Activated T-helper 17 cell treated with anti-CD3 and anti-CD28 coated beads, Interleukin-2, amount 50 U/mL, for 72 hours (primary cell): Measurements from ENCODE around the gene STX12. TPM values are rescaled to one million over a fixed set of nuclear protein-coding genes. Genes with fewer than 3 reads are reported as not detected.
A peak's percentile ranks its signal among the peaks of the same experiment; 100 is the strongest.
"Not testable (repeated sequence)": the region's sequence is repeated elsewhere in the genome, so short reads cannot be mapped to it uniquely, and the experiment has no call there.

Experiments
- ATAC-seq: fragments of 150-1000 bp; cut with Tn5 transposase; replicated peaks from 2 replicates; pipeline ENCODE4 v1.10.0; 2021; ENCODE audit warnings: mild to moderate bottlenecking, moderate library complexity
- H3K27ac Mint-ChIP-seq: one replicate; pipeline ENCODE4 v1.8.0; 2022; ENCODE audit warnings: mixed read lengths
- H3K27me3 Mint-ChIP-seq: one replicate; pipeline ENCODE4 v1.8.0; 2022; ENCODE audit warnings: mixed read lengths
- H3K36me3 Mint-ChIP-seq: one replicate; pipeline ENCODE4 v1.8.0; 2022; ENCODE audit warnings: low read depth, mild to moderate bottlenecking, mixed read lengths
- H3K4me1 Mint-ChIP-seq: one replicate; pipeline ENCODE4 v1.8.0; 2022; ENCODE audit warnings: mixed read lengths
- H3K4me3 Mint-ChIP-seq: one replicate; pipeline ENCODE4 v1.8.0; 2022; ENCODE audit warnings: mild to moderate bottlenecking, mixed read lengths
- H3K9me3 Mint-ChIP-seq: one replicate; pipeline ENCODE4 v1.8.0; 2022; ENCODE audit warnings: mixed read lengths
- total RNA-seq, 2 donors: library from RNA; stranded (reverse); gene quantifications; one replicate each; pipeline ENCODE4 v1.2.3, GENCODE V29; 2022

STX12 gene
- total RNA-seq, 2 donors from 2014 or later = 39.1 to 50.7 TPM

DNA sequence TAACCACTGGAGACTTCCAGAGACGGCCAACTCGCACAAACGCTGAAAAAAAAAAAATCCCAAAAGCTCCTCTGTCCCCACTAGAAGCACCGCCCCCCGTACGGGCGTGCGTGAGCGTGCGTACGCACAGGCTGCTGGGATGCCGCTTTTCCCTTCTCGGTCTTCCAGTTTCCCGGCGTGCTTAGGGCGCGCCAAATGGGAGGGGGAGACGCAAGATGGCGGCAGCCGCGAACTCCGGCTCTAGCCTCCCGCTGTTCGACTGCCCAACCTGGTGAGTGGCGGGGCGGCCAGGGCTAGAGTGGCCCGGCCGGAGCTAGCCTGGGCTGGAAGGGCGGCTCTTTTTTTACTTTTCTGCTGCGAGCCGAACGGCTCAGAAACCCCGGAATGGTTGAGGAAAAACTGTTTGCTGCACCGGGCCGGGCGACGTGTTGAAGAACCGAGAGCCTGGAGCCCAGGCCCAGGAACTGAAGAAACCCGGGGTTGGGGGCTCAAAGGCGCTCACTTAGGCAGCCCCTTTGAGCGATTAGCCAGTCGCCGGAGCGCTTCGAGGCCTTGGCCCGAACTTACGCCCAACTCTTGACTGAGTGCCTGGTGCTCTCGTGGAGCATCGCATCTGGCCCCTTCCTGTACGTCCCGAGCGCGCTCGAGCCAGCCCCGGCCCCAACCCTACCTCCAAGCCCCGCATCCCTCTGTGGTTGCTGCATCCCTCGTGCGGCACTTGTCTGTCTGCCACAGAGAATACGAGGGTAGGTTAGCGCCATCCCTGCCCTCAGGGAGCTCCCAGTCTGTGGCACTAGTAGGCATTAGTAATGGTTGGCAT, 57.8 kb downstream of the STX12 start, which contains the start of gene PPP1R8:
Gene PPP1R8, plus strand, starts transcription at position 162 of the 820 bp plus-strand sequence. Its CDS starts 54 bp downstream, at position 216.
- ATAC-seq = peak; percentile 99

DNA sequence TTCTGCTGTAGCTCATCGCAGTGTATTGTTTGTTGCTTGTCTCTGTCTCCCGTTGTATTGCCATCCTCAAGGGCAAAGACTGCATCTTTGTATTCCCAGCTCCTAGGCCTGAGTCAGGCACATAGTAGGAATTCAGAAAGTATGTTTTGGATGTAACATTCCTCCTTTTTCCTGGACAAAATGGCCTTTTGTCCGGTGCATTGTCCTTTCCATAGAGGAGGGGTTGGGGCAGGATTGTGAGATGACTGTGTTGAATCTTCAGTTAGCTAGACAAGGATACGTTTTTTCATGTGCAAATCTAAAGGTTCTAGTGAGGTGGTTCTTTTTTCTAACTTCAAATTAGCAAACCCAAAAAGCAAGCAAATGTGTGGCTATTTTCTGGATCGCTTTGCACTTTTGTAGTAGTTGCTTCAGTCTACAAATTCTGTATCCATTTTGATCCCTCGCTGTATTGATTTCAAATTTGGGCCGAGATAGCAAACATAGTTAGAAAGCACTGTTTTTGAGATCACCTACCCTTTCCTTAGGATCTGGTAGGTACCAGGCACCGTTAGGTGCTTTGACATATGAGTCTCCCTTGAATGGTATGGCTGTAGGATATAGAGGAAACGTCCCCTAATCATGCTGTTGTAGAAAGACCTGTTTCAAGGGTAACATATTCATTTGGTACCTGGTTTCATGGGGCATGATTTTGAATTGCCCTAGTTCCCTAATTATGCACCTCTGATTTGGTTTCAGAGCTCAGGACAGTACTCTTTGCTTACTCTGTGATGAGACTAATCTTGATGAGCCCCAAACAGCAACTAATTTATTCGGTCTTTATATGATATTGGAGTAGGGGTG, 58.8 kb downstream of the STX12 start:
- Mint-ChIP-seq H3K36me3 (peaks cover 60% of the 10 kb centered on the region), H3K27me3 (no peaks in the 10 kb centered on the region), H3K9me3 (no peaks in the 10 kb centered on the region), H3K27ac (peak overlapping the region; percentile 98), H3K4me3 (peak overlapping the region; percentile 95), H3K4me1 (peaks cover 15% of the 10 kb centered on the region)
- no peak for ATAC-seq

More for the DNA sequence above, 57.8 kb downstream of the STX12 start, which contains the start of gene PPP1R8:
- peaks cover 15% of the 10 kb centered on the region for H3K4me1 Mint-ChIP-seq
- peak within 1 kb of the TSS; percentile 95 for H3K4me3 Mint-ChIP-seq
- peaks cover 54% of the 10 kb centered on the region for H3K36me3 Mint-ChIP-seq
- H3K9me3 Mint-ChIP-seq = no peaks in the 10 kb centered on the region
- peak within 1 kb of the TSS; percentile 98 for H3K27ac Mint-ChIP-seq
- no peaks in the 10 kb centered on the region for H3K27me3 Mint-ChIP-seq

DNA sequence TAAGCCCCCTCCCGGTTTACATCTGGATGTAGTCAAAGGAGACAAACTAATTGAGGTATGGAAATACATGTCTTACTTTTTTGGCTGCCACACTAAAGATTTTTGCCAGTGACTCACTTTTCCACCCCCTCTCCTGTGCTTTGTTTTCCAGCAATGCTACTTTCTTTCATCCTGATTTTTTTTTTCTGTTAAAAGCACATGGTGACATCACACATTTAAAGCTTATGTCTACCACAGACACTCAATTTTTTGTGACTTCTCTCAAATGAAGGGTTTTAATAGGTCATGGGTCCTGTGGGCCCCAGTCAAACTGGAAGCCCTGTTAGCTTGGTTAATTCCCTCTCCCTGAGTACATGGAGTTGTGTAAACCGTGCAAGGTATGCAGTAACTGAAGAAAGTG, 59.7 kb downstream of the STX12 start:
- Mint-ChIP-seq H3K27me3 (no peaks in the 10 kb centered on the region), H3K36me3 (peaks cover 70% of the 10 kb centered on the region), H3K4me3 (peak overlapping the region; percentile 95), H3K4me1 (peaks cover 15% of the 10 kb centered on the region), H3K27ac (peak overlapping the region; percentile 98), H3K9me3 (no peaks in the 10 kb centered on the region)
- no peak for ATAC-seq

DNA sequence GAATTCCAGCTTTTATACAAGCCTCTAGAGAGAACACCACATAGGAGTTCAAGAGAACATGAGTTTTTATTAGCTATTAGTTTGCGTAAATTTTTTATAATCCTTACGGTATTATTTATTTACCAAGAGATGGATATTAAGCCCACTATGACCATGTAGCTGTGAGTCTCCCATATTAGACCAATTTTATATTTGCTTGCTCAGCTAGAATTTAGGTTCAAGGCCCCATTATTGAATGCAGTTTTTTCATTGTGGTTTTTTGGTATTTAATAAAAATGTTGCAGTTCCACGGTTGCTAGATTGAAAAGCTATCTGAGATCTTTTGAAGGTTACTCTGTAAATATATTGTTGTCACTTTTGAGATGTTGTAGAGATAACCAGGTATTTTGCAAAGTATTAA, 60.5 kb downstream of the STX12 start:
- no peaks in the 10 kb centered on the region for H3K27me3 Mint-ChIP-seq
- no peaks in the 10 kb centered on the region for H3K9me3 Mint-ChIP-seq
- ATAC-seq = no peak
- no peak overlapping the region for H3K4me3 Mint-ChIP-seq
- no peak overlapping the region for H3K27ac Mint-ChIP-seq
- H3K36me3 Mint-ChIP-seq = peaks cover 77% of the 10 kb centered on the region
- H3K4me1 Mint-ChIP-seq = peaks cover 15% of the 10 kb centered on the region

DNA sequence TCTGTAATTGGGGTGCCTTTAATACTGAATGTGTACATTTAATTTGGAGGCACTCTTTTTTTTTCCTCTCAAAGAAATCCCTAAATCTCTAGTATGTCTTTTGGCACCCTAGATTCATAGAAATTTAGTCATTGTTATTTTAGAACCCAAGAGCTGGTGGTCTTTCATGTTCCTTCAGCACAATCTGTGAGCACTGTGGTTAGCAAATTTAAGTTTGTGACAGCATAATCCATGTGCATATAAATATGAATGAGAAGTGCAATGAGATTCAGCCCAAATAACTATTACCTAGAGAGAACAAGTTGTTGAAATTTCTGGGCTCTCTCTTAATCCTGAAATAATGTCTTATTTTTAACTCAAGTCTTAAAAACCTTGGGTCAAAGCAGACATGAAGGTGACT, 62.0 kb downstream of the STX12 start:
- ATAC-seq = no peak
- Mint-ChIP-seq H3K27me3 (no peaks in the 10 kb centered on the region), H3K36me3 (peaks cover 93% of the 10 kb centered on the region), H3K4me3 (no peak overlapping the region), H3K9me3 (no peaks in the 10 kb centered on the region), H3K4me1 (peaks cover 15% of the 10 kb centered on the region), H3K27ac (peak overlapping the region; percentile 30)

DNA sequence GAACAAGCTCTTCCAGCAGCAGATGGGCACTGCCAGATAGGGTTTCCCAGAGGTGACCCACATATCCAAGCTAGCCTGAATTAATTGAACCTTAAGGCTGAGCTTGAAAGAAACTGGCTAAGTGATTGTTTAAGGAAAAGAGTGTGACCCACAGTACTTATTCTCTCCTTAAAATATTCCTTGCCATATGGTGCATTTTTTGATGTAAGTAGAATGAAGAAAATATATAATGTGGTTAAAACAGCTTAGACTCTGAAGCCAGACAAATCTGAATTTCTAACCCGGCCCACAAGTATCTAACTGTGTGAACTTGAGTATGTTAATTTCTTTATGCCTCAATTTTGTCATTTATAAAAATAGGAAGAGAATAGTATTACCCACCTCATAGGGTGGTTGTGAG, 62.5 kb downstream of the STX12 start:
- Mint-ChIP-seq H3K36me3 (peaks cover 97% of the 10 kb centered on the region), H3K27ac (peak overlapping the region; percentile 30)

DNA sequence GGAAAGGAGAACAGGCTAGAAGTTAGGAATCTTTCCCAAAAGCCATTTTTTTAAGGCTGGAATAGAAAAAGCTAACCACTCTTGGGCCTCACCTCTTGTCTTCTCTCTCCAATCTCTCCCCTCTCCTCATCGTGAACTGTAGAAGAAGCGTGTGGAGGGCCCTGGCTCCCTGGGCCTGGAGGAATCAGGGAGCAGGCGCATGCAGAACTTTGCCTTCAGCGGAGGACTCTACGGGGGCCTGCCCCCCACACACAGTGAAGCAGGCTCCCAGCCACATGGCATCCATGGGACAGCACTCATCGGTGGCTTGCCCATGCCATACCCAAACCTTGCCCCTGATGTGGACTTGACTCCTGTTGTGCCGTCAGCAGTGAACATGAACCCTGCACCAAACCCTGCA, 76.9 kb downstream of the STX12 start:
- no peak for ATAC-seq
- Mint-ChIP-seq H3K27me3 (no peaks in the 10 kb centered on the region), H3K4me3 (no peak overlapping the region), H3K36me3 (peaks cover 69% of the 10 kb centered on the region), H3K4me1 (no peaks in the 10 kb centered on the region), H3K27ac (no peak overlapping the region), H3K9me3 (no peaks in the 10 kb centered on the region)

More for the DNA sequence above, 62.5 kb downstream of the STX12 start:
- Mint-ChIP-seq H3K4me3 (no peak overlapping the region), H3K27me3 (no peaks in the 10 kb centered on the region), H3K9me3 (no peaks in the 10 kb centered on the region), H3K4me1 (peaks cover 15% of the 10 kb centered on the region)
- no peak for ATAC-seq

DNA sequence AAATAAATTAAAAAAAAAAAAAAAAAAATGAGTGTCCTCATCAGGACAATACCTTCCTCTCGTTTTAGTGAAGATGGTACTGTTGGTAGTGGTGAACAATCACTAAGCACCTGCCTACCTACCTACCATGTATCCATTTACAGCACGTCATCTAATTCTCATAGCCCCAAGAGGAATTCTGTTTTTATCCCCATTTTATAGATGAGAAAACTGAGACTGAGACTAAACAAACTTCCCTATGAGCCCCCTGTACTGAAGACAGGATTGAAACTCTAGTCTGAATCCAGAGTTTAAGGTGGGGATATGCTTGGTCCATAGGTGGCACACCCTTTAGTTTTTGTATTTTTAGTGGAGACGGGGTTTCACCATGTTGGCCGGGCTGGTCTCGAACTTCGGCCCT, 82.1 kb downstream of the STX12 start:
- H3K36me3 Mint-ChIP-seq = peaks cover 18% of the 10 kb centered on the region
- no peaks in the 10 kb centered on the region for H3K9me3 Mint-ChIP-seq
- ATAC-seq = no peak
- peaks cover 3% of the 10 kb centered on the region for H3K4me1 Mint-ChIP-seq
- H3K4me3 Mint-ChIP-seq = no peak overlapping the region
- H3K27me3 Mint-ChIP-seq = no peaks in the 10 kb centered on the region
- no peak overlapping the region for H3K27ac Mint-ChIP-seq

DNA sequence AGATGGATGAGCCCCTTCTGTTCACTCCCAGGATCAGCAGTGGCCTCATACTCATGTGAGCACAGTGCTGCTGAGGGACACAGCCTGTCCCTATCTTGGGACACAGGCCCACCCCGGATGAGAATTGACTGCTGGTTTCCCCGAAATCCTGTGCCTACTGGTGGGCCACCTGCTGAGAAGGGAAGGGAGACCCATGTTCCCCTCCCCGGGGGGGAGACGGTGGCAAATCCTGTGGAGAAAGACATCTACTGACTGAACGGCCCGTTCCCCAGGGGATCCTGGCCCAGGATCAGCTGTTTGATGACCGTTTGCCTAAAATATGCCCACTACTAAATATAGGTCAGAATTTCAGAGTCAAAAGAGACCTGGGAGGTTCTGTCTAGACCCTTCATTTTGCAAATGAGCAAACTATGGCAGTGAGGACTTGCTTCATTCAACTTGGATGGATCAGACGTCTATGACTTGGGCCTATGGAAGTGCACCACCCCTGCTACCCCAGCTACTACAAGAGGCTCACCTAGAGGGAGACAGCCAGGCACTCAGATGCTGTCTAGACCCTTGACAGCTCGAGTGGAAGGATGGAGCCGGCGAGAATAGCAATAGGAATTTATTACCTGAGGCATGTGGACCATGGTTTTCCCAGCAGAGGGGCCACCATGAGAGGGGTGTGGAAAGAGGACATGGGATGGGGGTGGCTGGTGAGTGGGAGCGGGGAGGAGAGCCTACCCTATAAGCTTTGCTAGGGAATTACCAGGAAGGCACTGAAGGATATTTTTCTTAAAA, 83.7 kb downstream of the STX12 start:
- peak overlapping the region; percentile 44 for H3K27ac Mint-ChIP-seq
- H3K27me3 Mint-ChIP-seq = no peaks in the 10 kb centered on the region
- ATAC-seq = no peak
- no peaks in the 10 kb centered on the region for H3K9me3 Mint-ChIP-seq
- H3K4me3 Mint-ChIP-seq = no peak overlapping the region
- peaks cover under 1% of the 10 kb centered on the region for H3K36me3 Mint-ChIP-seq
- H3K4me1 Mint-ChIP-seq = peaks cover 3% of the 10 kb centered on the region

DNA sequence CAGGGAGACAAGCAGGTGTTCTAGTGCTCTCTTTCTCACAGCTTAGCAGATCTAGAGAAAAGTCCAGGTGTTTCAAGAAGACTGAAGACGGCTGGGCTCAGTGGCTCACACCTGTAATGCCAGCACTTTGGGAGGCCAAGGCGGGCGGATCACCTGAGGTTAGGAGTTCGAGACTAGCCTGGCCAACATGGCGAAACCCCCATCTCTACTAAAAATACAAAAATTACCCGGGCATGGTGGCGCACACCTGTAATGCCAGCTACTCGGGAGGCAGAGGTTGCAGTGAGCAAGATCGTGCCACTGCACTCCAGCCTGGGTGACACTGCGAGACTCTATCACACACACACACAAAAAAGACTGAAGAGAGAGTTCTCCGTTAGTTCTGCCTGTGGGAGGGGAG, 84.5 kb downstream of the STX12 start:
- H3K27me3 Mint-ChIP-seq, H3K36me3 Mint-ChIP-seq, H3K9me3 Mint-ChIP-seq, H3K4me1 Mint-ChIP-seq, H3K4me3 Mint-ChIP-seq, ATAC-seq: not testable (repeated sequence)
- H3K27ac Mint-ChIP-seq = peak overlapping the region; percentile 52

DNA sequence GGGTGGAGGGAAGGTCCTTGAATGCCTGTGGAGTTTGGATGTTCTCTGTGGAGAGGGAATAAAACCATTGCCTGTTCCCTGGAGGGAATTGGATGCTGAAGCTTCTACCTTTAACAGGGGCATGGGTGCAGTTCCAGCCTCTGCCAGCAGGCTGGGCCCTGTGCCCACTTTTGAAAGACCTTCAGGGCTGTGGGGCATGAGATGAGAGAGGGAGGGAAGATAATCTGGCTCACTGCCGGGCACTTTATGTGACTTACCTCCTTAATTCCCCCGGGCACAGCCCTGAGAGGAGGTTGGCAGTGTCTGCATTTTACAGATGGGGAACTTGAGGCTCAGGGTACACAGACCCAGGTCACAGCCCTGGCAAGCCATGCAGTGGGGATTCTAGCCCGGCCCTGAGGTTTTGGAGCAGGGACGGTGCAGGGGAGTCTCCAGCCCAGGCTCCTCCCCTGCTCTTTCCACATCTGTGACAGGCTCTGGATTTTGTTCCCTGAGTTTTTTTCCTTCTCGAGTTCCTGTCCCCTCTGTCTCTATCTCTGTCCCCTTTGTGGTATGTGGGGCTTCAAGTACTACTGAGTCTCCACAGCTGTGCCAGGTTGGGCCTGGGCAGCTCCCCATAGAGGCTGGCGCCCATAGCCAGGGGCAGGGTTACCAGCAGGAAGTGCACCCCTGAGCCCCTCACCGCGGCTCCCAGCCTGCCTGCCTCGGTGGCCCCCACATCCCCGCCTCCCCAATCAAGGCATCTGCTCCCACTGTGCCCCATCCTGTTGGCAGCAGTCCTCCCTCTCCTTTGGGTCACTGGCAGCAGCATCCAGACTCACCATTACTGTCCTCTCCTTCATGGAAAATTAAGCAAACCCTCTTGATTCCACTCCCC, 85.3 kb downstream of the STX12 start:
- peak overlapping the region; percentile 52 for H3K27ac Mint-ChIP-seq
- no peaks in the 10 kb centered on the region for H3K9me3 Mint-ChIP-seq
- H3K4me3 Mint-ChIP-seq = no peak overlapping the region
- peak; percentile 98 for ATAC-seq
- no peaks in the 10 kb centered on the region for H3K36me3 Mint-ChIP-seq
- no peaks in the 10 kb centered on the region for H3K27me3 Mint-ChIP-seq
- H3K4me1 Mint-ChIP-seq = peaks cover 10% of the 10 kb centered on the region

DNA sequence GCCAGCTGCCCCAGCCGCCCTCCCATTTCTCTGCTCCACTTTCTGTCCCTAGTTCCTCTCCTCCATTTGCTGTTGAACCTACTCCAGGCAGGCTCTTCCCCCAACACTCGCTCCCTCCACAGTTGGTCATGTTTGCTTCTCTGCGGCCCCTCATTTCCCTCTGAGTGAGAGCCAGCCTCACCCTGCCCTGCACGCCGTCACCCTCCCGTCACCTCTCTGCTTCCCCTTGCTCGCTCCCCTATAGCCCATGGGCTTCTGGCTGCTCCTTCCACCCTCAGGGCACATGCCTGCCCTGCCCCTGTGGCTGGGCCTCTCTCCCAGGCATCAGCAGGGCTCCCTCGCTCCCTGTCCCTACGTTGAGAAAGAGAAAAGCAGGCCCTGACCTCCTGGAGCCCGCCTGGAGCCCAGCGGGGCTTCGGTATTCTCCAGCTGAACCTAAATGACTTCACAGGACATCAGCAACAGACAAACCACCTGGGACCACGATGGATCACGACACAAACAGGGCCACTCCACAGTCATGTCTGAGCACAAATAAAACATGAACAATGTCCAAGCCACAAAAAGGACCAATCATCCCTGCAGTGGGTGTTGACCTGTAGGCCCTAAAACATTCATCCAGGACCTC, 86.0 kb downstream of the STX12 start:
- Mint-ChIP-seq H3K4me1 (peaks cover 14% of the 10 kb centered on the region), H3K9me3 (no peaks in the 10 kb centered on the region), H3K27ac (peak overlapping the region; percentile 52), H3K4me3 (no peak overlapping the region), H3K36me3 (no peaks in the 10 kb centered on the region), H3K27me3 (no peaks in the 10 kb centered on the region)
- ATAC-seq = no peak

DNA sequence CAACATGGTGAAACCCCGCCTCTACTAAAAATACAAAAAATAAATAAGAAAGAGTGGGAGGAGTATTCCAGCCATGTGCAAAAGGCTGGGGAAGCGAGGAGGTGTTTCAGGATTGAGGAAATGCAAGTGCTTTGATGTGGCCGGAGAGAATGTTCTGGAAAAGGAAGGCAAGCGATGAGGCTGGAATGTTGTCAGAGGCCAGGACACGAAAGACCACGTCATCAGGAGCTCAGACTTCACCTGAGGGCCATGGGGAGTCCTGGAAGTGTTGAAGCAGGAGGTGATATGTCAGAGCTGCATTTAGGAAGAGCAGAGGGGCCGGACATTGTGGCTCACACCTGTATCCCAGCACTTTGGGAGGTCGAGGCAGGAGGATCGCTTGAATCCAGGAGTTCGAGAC, 88.4 kb downstream of the STX12 start:
- H3K27ac Mint-ChIP-seq = peak overlapping the region; percentile 5
- H3K4me3 Mint-ChIP-seq = no peak overlapping the region
- ATAC-seq = no peak
- no peaks in the 10 kb centered on the region for H3K9me3 Mint-ChIP-seq
- peaks cover 17% of the 10 kb centered on the region for H3K4me1 Mint-ChIP-seq
- H3K27me3 Mint-ChIP-seq = no peaks in the 10 kb centered on the region
- no peaks in the 10 kb centered on the region for H3K36me3 Mint-ChIP-seq
